Uterus (tissue), 2 donors: ENCODE data around the gene CAMK2G.

Experiments
- POLR2A ChIP-seq, 2 donors: fragments of 450-650 bp; IDR thresholded peaks; one replicate each; pipeline ENCODE4 v1.6.1; 2016; ENCODE audit warnings: antibody characterized with exemption in 2 of 2, mild to moderate bottlenecking in 1 of 2, moderate library complexity in 1 of 2
- TF ChIP-seq, protein P1 (sequence below), 4 experiments: fragments of 200-600 bp in 2 of 4; fragments of 450-650 bp in 2 of 4; sonication (generic) in 2 of 4; IDR thresholded peaks; one replicate each; pipeline ENCODE4 v1.5.1; 2016 to 2019; ENCODE audit warnings: antibody characterized with exemption in 4 of 4, mild to moderate bottlenecking in 2 of 4, moderate library complexity in 1 of 4

DNA sequence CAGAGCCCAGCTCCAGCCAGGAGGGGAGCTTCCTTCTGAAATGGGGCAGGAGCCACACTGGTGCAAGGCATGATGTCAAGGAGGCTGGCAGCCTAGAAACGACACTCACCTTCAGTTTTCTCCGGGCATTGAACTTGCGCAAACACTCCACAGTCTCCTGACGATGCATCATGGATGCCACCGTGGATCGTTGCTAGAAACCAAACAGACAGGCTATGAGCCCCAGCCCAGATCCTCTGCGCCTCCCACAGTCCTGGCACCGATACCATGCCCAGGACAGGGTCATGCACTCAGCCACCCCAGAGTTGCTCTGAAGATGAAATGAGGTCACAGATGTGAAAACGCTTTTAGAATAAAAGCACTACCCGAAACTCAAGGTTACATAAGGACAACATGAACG lies 32.0 kb downstream of the CAMK2G start:
- TF ChIP-seq, protein P1, sequence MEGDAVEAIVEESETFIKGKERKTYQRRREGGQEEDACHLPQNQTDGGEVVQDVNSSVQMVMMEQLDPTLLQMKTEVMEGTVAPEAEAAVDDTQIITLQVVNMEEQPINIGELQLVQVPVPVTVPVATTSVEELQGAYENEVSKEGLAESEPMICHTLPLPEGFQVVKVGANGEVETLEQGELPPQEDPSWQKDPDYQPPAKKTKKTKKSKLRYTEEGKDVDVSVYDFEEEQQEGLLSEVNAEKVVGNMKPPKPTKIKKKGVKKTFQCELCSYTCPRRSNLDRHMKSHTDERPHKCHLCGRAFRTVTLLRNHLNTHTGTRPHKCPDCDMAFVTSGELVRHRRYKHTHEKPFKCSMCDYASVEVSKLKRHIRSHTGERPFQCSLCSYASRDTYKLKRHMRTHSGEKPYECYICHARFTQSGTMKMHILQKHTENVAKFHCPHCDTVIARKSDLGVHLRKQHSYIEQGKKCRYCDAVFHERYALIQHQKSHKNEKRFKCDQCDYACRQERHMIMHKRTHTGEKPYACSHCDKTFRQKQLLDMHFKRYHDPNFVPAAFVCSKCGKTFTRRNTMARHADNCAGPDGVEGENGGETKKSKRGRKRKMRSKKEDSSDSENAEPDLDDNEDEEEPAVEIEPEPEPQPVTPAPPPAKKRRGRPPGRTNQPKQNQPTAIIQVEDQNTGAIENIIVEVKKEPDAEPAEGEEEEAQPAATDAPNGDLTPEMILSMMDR (IDR thresholded peaks at IDR 0.05), result no peak
- no peak for TF ChIP-seq POLR2A (IDR thresholded peaks at IDR 0.05)
